ENCODE measurements around the gene FMNL1.
A peak's percentile ranks its signal among the peaks of the same experiment; 100 is the strongest.

FMNL1 gene

DNA sequence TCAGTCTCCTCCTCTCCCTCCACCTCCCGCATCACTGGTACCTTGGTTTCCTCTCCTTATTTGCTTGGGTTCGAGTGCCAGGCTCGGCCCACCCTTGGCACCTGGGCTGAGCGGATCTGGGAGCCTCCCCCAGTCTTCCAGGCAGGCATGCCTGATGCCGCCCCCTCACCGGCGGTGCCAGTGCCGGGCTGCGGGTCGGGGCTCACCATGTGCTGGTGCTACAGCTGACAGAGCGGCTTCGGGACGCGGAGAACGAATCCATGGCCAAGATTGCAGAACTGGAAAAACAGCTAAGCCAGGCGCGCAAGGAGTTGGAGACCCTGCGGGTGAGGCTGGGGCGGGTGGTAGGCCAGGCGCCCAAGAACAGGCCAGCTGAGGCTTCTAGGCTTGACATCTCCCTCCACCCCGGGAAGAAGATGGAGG, 19.2 kb downstream of the FMNL1 start:
- peaks cover 11% of the 10 kb centered on the region for H3K4me1 ChIP-seq (ENCODE audit: insufficient read depth, insufficient read length)
- peak overlapping the region; percentile 53 for H3K4me3 ChIP-seq (ENCODE audit: insufficient read length, low read depth)
- peaks cover 35% of the 10 kb centered on the region for H3K27me3 ChIP-seq (ENCODE audit: insufficient read depth, insufficient read length)
- peak overlapping the region; percentile 68 for H3K9ac ChIP-seq (ENCODE audit: insufficient read length, low read depth)
- H3K9me3 ChIP-seq (ENCODE audit: insufficient read depth, low read length) = no peaks in the 10 kb centered on the region
- TF ChIP-seq SUZ12 (IDR thresholded peaks at IDR 0.05; ENCODE audit: extremely low read depth, insufficient read depth, insufficient read length) (no peak), ZNF274 (IDR thresholded peaks at IDR 0.05; ENCODE audit: low read depth, low read length) (no peak), YY1 (IDR thresholded peaks at IDR 0.05; ENCODE audit: insufficient read depth, insufficient read length) (no peak)
- peaks cover 1% of the 10 kb centered on the region for H3K36me3 ChIP-seq (ENCODE audit: insufficient read depth, insufficient read length, low read length)
- DNase-seq (ENCODE audit: low read depth, low spot score) = no peak

DNA sequence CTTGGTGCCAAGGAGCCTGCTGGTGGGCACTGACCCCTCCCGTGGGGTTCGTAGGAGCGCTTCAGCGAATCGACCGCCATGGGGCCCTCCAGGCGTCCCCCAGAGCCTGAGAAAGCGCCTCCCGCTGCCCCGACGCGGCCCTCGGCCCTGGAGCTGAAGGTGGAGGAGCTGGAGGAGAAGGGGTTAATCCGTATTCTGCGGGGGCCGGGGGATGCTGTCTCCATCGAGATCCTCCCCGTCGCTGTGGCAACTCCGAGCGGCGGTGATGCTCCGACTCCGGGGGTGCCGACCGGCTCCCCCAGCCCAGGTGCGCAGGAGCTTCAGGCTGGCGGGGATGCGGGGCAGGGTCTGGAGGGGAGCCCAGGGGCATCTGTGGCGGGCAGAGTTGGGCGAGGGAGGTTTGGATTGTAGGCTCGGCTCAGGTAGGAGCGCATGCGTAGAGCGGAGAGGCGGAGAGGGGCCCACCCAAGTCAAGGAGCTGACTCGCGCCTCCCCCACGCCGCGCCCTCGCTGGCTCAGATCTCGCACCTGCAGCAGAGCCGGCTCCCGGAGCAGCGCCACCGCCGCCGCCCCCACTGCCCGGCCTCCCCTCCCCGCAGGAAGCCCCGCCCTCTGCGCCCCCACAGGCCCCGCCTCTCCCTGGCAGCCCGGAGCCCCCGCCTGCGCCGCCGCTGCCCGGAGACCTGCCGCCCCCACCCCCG, 19.8 kb downstream of the FMNL1 start:
- peaks cover 36% of the 10 kb centered on the region for H3K27me3 ChIP-seq (ENCODE audit: insufficient read depth, insufficient read length)
- TF ChIP-seq ZNF274 (IDR thresholded peaks at IDR 0.05; ENCODE audit: low read depth, low read length) (no peak), YY1 (IDR thresholded peaks at IDR 0.05; ENCODE audit: insufficient read depth, insufficient read length) (no peak), SUZ12 (IDR thresholded peaks at IDR 0.05; ENCODE audit: extremely low read depth, insufficient read depth, insufficient read length) (no peak)
- DNase-seq (ENCODE audit: low read depth, low spot score) = no peak
- peaks cover 3% of the 10 kb centered on the region for H3K36me3 ChIP-seq (ENCODE audit: insufficient read depth, insufficient read length, low read length)
- H3K4me3 ChIP-seq (ENCODE audit: insufficient read length, low read depth) = peak overlapping the region; percentile 53
- no peaks in the 10 kb centered on the region for H3K9me3 ChIP-seq (ENCODE audit: insufficient read depth, low read length)
- peak overlapping the region; percentile 68 for H3K9ac ChIP-seq (ENCODE audit: insufficient read length, low read depth)
- peaks cover 14% of the 10 kb centered on the region for H3K4me1 ChIP-seq (ENCODE audit: insufficient read depth, insufficient read length)

DNA sequence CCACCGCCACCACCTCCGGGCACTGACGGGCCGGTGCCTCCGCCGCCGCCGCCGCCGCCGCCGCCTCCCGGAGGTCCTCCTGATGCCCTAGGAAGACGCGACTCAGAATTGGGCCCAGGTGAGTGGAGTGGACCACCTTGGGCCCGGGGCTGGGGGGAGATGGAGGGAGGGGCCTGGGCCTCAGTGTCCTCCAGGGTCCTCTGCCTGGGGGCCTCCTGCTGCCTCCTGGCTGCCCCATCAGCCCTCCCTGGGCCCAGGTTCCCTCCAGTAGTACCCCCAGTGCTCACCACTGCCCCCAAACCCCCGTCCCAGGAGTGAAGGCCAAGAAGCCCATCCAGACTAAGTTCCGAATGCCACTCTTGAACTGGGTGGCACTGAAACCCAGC, 20.3 kb downstream of the FMNL1 start:
- Histone ChIP-seq H3K9ac (ENCODE audit: insufficient read length, low read depth) (no peak overlapping the region), H3K4me3 (ENCODE audit: insufficient read length, low read depth) (no peak overlapping the region), H3K4me1 (ENCODE audit: insufficient read depth, insufficient read length) (peaks cover 18% of the 10 kb centered on the region), H3K27me3 (ENCODE audit: insufficient read depth, insufficient read length) (peaks cover 36% of the 10 kb centered on the region), H3K9me3 (ENCODE audit: insufficient read depth, low read length) (no peaks in the 10 kb centered on the region), H3K36me3 (ENCODE audit: insufficient read depth, insufficient read length, low read length) (peaks cover 3% of the 10 kb centered on the region)
- no peak for TF ChIP-seq SUZ12 (IDR thresholded peaks at IDR 0.05; ENCODE audit: extremely low read depth, insufficient read depth, insufficient read length)
- no peak for TF ChIP-seq ZNF274 (IDR thresholded peaks at IDR 0.05; ENCODE audit: low read depth, low read length)
- TF ChIP-seq YY1 (IDR thresholded peaks at IDR 0.05; ENCODE audit: insufficient read depth, insufficient read length) = no peak
- DNase-seq (ENCODE audit: low read depth, low spot score) = no peak

DNA sequence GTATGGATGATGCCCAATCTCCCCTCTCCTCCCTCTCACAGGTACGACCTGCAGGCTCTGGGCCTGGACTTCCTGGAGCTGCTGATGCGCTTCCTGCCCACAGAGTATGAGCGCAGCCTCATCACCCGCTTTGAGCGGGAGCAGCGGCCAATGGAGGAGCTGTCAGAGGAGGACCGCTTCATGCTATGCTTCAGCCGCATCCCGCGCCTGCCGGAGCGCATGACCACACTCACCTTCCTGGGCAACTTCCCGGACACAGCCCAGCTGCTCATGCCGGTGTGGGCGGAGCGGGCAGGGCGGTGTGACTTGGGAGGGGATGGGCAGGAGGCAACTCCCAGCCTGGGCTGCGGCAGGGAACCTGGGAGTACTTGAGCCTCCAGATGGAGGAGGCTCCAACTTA, 22.1 kb downstream of the FMNL1 start:
- H3K9me3 ChIP-seq (ENCODE audit: insufficient read depth, low read length) = no peaks in the 10 kb centered on the region
- no peak for TF ChIP-seq SUZ12 (IDR thresholded peaks at IDR 0.05; ENCODE audit: extremely low read depth, insufficient read depth, insufficient read length)
- no peak for TF ChIP-seq YY1 (IDR thresholded peaks at IDR 0.05; ENCODE audit: insufficient read depth, insufficient read length)
- TF ChIP-seq ZNF274 (IDR thresholded peaks at IDR 0.05; ENCODE audit: low read depth, low read length) = no peak
- no peak overlapping the region for H3K9ac ChIP-seq (ENCODE audit: insufficient read length, low read depth)
- peaks cover 32% of the 10 kb centered on the region for H3K27me3 ChIP-seq (ENCODE audit: insufficient read depth, insufficient read length)
- no peak overlapping the region for H3K4me3 ChIP-seq (ENCODE audit: insufficient read length, low read depth)
- DNase-seq (ENCODE audit: low read depth, low spot score) = no peak
- H3K36me3 ChIP-seq (ENCODE audit: insufficient read depth, insufficient read length, low read length) = peaks cover 3% of the 10 kb centered on the region
- H3K4me1 ChIP-seq (ENCODE audit: insufficient read depth, insufficient read length) = peaks cover 20% of the 10 kb centered on the region

DNA sequence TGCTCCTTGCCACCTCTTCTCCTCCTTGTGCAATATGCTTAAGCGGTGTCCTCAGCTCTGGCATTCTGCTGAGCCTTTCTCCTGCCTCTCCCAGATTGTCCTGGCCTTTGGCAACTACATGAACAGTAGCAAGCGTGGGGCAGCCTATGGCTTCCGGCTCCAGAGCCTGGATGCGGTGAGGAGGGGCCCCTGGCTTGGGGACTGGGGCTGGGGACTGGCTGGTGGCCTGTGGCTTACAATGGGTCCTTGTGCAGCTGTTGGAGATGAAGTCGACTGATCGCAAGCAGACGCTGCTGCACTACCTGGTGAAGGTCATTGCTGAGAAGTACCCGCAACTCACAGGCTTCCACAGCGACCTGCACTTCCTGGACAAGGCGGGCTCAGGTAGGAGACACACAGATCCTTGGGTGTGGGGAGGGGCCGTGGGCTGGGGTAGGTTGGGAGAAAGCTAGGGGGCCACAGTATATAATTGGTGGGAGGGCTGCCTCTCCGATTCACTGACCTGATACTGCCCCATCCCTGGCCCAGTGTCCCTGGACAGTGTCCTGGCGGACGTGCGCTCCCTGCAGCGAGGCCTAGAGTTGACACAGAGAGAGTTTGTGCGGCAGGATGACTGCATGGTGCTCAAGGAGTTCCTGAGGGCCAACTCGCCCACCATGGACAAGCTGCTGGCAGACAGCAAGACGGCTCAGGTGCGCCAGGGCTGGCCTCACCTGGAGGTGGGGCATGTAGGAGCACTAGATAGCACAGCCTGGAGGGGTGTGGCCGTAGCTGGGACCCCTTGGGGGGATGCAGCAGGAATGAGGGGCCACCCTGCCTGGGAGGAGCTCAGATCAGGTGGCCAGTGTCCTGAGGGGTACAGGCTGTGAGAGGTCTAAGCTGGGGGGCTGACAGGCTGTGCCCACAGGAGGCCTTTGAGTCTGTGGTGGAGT, 23.3 kb downstream of the FMNL1 start:
- TF ChIP-seq SUZ12 (IDR thresholded peaks at IDR 0.05; ENCODE audit: extremely low read depth, insufficient read depth, insufficient read length) (no peak), YY1 (IDR thresholded peaks at IDR 0.05; ENCODE audit: insufficient read depth, insufficient read length) (no peak), ZNF274 (IDR thresholded peaks at IDR 0.05; ENCODE audit: low read depth, low read length) (no peak)
- H3K9ac ChIP-seq (ENCODE audit: insufficient read length, low read depth) = no peak overlapping the region
- no peak for DNase-seq (ENCODE audit: low read depth, low spot score)
- peaks cover 20% of the 10 kb centered on the region for H3K27me3 ChIP-seq (ENCODE audit: insufficient read depth, insufficient read length)
- H3K4me3 ChIP-seq (ENCODE audit: insufficient read length, low read depth) = no peak overlapping the region
- peaks cover 22% of the 10 kb centered on the region for H3K4me1 ChIP-seq (ENCODE audit: insufficient read depth, insufficient read length)
- peaks cover 6% of the 10 kb centered on the region for H3K36me3 ChIP-seq (ENCODE audit: insufficient read depth, insufficient read length, low read length)
- H3K9me3 ChIP-seq (ENCODE audit: insufficient read depth, low read length) = no peaks in the 10 kb centered on the region

DNA sequence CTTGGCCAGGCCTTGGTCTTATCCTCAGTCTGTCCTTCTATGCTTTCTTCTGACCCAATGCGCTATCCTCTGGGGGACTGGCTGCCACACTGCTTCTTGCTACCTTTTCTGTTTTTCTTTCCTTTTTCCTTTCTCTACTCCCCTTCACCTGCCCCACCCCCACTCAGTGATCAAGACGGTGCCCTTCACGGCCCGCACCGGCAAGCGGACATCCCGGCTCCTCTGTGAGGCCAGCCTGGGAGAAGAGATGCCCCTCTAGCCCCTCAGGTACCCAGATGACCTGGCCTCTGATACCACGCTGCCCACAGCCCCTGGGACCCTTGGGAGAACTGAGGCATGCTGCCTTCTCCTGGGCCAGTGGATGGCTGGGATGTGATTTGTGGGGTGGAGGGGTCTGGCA, 24.7 kb downstream of the FMNL1 start:
- TF ChIP-seq ZNF274 (IDR thresholded peaks at IDR 0.05; ENCODE audit: low read depth, low read length) = no peak
- no peak for TF ChIP-seq YY1 (IDR thresholded peaks at IDR 0.05; ENCODE audit: insufficient read depth, insufficient read length)
- TF ChIP-seq SUZ12 (IDR thresholded peaks at IDR 0.05; ENCODE audit: extremely low read depth, insufficient read depth, insufficient read length) = no peak
- H3K27me3 ChIP-seq (ENCODE audit: insufficient read depth, insufficient read length) = peaks cover 7% of the 10 kb centered on the region
- H3K36me3 ChIP-seq (ENCODE audit: insufficient read depth, insufficient read length, low read length) = peaks cover 11% of the 10 kb centered on the region
- no peaks in the 10 kb centered on the region for H3K9me3 ChIP-seq (ENCODE audit: insufficient read depth, low read length)
- H3K4me1 ChIP-seq (ENCODE audit: insufficient read depth, insufficient read length) = peaks cover 21% of the 10 kb centered on the region
- H3K4me3 ChIP-seq (ENCODE audit: insufficient read length, low read depth) = peak overlapping the region; percentile 75
- no peak for DNase-seq (ENCODE audit: low read depth, low spot score)
- peak overlapping the region; percentile 85 for H3K9ac ChIP-seq (ENCODE audit: insufficient read length, low read depth)
